Ishikawa (cell line): Measurements from ENCODE around the gene FLNC.

ENCODE experiments used
- CEBPB ChIP-seq: IDR thresholded peaks from 2 replicates; pipeline ENCODE4 v1.6.1; 2012
- CREB1 ChIP-seq: IDR thresholded peaks from 2 replicates; pipeline ENCODE4 v1.6.1; 2012; ENCODE audit warnings: low read depth
- EGR1 ChIP-seq: IDR thresholded peaks from 2 replicates; pipeline ENCODE4 v1.6.1; 2012
- EP300 ChIP-seq: IDR thresholded peaks from 2 replicates; pipeline ENCODE4 v1.6.1; 2012; ENCODE audit warnings: borderline replicate concordance
- FOXM1 ChIP-seq: IDR thresholded peaks from 2 replicates; pipeline ENCODE4 v1.6.1; 2012; ENCODE audit warnings: low read depth, borderline replicate concordance
- NFIC ChIP-seq: IDR thresholded peaks from 2 replicates; pipeline ENCODE4 v1.6.1; 2012
- RAD21 ChIP-seq: IDR thresholded peaks from 2 replicates; pipeline ENCODE4 v1.6.1; 2012; ENCODE audit warnings: low read depth
- TAF1 ChIP-seq: IDR thresholded peaks from 2 replicates; pipeline ENCODE4 v1.6.1; 2012; ENCODE audit warnings: low read depth, mild to moderate bottlenecking
- TCF12 ChIP-seq: IDR thresholded peaks from 2 replicates; pipeline ENCODE4 v1.6.1; 2012; ENCODE audit warnings: low read depth
- TEAD4 ChIP-seq: IDR thresholded peaks from 2 replicates; pipeline ENCODE4 v1.6.1; 2012
- YY1 ChIP-seq: IDR thresholded peaks from 2 replicates; pipeline ENCODE4 v1.6.1; 2012; ENCODE audit warnings: low read depth
- ZBTB7A ChIP-seq: IDR thresholded peaks from 2 replicates; pipeline ENCODE4 v1.6.1; 2012; ENCODE audit warnings: low read depth
- TF ChIP-seq, protein P1 (sequence below): IDR thresholded peaks from 2 replicates; pipeline ENCODE4 v1.6.1; 2012
- TF ChIP-seq, protein P2 (sequence below): IDR thresholded peaks from 2 replicates; pipeline ENCODE4 v1.6.1; 2012
- TF ChIP-seq, protein P3 (sequence below): IDR thresholded peaks from 2 replicates; pipeline ENCODE4 v1.6.1; 2012; ENCODE audit warnings: low read depth, mild to moderate bottlenecking

Gene FLNC

DNA sequence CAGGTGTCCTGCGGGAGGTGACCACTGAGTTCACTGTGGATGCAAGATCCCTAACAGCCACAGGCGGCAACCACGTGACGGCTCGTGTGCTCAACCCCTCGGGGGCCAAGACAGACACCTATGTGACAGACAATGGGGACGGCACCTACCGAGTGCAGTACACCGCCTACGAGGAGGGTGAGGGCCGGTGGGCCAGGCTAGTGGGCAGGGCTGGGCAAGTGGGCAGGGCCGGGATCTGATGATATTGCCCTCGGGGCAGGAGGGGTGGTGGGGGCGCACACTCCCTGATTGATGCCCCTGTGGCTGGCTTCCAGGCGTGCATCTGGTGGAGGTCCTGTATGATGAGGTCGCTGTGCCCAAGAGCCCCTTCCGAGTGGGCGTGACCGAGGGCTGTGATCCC is 15.8 kb downstream of the FLNC start:
- TF ChIP-seq TEAD4 (no peak), CEBPB (no peak), RAD21 (no peak), EGR1 (no peak), ZBTB7A (no peak), EP300 (no peak), NFIC (no peak), YY1 (no peak), FOXM1 (no peak), TAF1 (no peak), TCF12 (no peak), CREB1 (no peak)
- TF ChIP-seq, protein P1, sequence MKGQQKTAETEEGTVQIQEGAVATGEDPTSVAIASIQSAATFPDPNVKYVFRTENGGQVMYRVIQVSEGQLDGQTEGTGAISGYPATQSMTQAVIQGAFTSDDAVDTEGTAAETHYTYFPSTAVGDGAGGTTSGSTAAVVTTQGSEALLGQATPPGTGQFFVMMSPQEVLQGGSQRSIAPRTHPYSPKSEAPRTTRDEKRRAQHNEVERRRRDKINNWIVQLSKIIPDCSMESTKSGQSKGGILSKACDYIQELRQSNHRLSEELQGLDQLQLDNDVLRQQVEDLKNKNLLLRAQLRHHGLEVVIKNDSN = no peak
- TF ChIP-seq, protein P2, sequence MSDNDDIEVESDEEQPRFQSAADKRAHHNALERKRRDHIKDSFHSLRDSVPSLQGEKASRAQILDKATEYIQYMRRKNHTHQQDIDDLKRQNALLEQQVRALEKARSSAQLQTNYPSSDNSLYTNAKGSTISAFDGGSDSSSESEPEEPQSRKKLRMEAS = no peak
- TF ChIP-seq, protein P3, sequence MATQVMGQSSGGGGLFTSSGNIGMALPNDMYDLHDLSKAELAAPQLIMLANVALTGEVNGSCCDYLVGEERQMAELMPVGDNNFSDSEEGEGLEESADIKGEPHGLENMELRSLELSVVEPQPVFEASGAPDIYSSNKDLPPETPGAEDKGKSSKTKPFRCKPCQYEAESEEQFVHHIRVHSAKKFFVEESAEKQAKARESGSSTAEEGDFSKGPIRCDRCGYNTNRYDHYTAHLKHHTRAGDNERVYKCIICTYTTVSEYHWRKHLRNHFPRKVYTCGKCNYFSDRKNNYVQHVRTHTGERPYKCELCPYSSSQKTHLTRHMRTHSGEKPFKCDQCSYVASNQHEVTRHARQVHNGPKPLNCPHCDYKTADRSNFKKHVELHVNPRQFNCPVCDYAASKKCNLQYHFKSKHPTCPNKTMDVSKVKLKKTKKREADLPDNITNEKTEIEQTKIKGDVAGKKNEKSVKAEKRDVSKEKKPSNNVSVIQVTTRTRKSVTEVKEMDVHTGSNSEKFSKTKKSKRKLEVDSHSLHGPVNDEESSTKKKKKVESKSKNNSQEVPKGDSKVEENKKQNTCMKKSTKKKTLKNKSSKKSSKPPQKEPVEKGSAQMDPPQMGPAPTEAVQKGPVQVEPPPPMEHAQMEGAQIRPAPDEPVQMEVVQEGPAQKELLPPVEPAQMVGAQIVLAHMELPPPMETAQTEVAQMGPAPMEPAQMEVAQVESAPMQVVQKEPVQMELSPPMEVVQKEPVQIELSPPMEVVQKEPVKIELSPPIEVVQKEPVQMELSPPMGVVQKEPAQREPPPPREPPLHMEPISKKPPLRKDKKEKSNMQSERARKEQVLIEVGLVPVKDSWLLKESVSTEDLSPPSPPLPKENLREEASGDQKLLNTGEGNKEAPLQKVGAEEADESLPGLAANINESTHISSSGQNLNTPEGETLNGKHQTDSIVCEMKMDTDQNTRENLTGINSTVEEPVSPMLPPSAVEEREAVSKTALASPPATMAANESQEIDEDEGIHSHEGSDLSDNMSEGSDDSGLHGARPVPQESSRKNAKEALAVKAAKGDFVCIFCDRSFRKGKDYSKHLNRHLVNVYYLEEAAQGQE = no peak

DNA sequence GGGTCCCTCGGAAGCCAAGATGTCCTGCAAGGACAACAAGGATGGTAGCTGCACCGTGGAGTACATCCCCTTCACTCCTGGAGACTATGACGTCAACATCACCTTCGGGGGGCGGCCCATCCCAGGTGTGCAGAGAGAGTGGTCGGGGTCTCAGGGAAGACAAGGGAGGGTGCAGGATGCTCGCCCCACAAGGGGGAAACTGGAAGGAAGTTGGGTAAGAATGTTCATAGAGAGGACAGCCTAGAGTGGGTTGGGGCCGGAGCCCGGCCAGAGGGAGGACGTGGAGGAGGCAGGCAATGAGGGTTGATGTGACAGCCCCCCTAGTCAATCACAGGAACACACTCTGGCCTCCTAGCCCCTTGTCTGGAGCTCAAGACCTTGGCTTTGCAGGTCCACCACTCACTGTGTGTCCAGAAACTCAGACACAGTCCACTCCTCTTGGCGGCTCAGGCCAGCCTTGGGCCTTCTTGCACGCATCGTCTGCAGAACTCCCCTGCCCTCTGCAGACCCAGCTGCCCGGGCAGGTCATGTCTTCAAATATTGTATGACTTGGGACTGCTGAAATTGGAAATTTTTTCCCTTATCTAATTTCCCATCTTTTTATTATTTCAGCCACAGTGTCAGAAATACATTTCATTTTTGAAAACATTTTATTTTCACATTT is 16.7 kb downstream of the FLNC start:
- TF ChIP-seq, protein P1 = no peak
- TF ChIP-seq EGR1 (no peak), NFIC (no peak), TAF1 (no peak), TEAD4 (no peak), CREB1 (no peak), TCF12 (no peak), YY1 (no peak)
- TF ChIP-seq, protein P3 = no peak

DNA sequence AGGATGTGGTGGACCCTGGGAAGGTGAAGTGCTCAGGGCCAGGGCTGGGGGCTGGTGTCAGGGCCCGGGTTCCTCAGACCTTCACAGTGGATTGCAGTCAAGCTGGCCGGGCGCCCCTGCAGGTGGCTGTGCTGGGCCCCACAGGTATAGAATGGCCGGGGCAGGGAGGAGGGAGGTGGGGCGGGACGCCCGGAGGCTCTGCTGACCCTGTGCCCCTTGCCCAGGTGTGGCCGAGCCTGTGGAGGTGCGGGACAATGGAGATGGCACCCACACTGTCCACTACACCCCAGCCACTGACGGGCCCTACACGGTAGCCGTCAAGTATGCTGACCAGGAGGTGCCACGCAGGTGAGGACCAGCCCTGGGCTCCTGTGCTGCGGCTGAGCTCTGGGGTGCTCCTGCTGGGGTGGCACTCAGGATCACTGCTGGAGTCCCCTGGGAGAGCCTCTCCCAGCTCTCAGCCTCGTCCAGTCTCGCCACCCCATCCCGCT is 17.6 kb downstream of the FLNC start:
- TF ChIP-seq ZBTB7A (no peak), CEBPB (no peak), EGR1 (no peak), RAD21 (no peak), TEAD4 (no peak), FOXM1 (no peak), TAF1 (no peak), YY1 (no peak), TCF12 (no peak), NFIC (no peak), CREB1 (no peak), EP300 (no peak)
- TF ChIP-seq, protein P2 = no peak
- TF ChIP-seq, protein P1 = no peak
- TF ChIP-seq, protein P3 = no peak
